Effector CD4-positive, alpha-beta T cell (primary cell): ENCODE measurements around the gene DHRS2. TPM values are rescaled to one million over a fixed set of nuclear protein-coding genes. Genes with fewer than 3 reads are reported as not detected.
"Not testable (repeated sequence)": the region's sequence is repeated elsewhere in the genome, so short reads cannot be mapped to it uniquely, and the experiment has no call there.

Source experiments
- DNase-seq: peaks from one replicate; pipeline ENCODE4 v3.0.0-alpha.2; 2020
- total RNA-seq: gene quantifications from one replicate; lab custom pipeline; 2026; lab: John Stamatoyannopoulos, UW

Gene DHRS2, protein sequence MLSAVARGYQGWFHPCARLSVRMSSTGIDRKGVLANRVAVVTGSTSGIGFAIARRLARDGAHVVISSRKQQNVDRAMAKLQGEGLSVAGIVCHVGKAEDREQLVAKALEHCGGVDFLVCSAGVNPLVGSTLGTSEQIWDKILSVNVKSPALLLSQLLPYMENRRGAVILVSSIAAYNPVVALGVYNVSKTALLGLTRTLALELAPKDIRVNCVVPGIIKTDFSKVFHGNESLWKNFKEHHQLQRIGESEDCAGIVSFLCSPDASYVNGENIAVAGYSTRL
- not detected for total RNA-seq

DNA sequence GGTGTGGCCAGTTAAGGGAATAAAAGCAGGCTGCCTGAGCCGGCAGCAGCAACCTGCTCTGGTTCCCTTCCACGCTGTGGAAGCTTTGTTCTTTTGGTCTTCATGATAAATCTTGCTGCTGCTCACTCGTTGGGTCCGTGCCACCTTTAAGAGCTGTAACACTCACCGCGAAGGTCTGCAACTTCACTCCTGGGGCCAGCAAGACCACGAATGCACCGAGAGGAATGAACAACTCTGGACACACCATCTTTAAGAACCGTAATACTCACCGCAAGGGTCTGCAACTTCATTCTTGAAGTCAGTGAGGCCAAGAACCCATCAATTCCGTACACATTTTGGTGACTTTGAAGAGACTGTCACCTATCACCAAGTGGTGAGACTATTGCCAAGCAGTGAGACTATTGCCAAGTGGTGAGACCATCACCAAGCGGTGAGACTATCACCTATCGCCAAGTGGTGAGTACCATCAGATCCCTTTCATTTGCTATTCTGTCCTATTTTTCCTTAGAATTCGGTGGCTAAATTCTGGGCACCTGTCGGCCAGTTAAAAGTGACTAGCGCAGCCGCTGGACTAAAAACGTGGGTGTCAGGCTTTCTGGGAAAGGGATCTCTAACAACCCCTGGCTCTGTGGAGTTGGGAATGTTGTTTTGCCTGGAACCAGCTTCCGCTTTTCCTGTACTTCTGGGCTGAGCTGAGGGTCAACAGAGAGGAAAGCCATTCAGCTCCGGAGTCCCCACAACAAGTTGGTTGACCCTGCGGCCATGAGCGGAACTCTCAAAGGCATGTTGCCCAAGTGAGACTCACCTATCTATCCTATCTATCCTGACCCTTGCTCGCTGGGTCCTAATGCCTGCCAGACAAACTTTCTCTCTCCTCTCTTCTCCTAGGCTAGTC, at the start of gene DHRS2:
DHRS2 (plus strand) TSS at position 48 of the 895 bp plus-strand sequence. CDS start 2,501 bp downstream, outside the sequence.
- DNase-seq: no peak

DNA sequence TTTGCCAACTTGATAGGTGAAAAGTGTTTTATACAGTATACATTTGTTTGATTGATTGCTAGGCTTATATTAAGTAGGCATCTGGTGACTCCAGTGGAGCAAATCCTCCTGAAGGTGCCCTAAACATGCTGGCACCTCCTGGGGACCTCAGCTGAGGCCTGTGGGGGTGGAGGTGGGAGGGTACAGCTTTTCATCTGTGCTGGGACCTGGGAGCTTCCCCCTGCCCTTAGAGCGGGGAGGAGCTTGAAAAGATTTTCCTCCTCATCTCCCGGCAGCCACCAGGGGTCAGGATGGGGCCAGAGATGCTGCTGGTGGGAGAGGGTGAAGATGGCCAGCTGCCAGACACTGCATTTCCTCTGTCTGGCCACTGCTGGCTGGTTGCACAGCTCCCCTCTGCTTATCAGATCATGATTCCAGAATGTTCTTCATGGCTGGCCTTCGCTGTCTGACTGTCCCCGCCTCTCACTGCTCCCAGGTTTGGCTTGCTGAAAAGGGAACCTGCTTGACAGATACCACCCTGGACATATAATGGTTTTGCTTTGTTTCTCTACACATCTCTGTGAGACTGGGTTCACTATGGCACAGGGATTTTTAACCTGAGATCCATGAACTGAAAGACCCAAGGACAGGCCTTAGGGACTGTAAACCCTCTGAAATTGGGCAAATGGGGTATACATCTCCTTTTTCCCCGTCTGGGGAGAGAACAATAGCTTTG, 47.1 kb upstream of the DHRS2 start:
- peak; percentile 72 for DNase-seq

DNA sequence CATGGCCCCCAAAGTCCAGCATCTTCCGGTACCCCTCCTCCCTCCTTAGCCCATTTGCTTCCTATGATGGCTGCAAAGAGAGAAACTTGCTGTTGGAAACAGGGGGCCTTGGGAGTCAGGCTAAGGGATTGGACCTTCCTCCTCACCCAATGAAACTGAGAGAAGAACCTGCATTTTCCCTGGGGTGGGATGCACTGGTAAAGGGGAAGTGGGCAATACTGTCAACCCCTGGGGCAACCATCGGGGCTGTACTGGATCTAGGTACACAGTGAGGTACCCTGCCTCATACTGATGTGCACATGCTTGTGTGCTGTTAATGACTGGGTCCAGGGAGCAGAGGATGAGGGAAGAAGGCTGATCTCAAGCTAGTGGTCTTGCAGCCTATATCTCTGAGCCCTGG, 46.6 kb upstream of the DHRS2 start:
- DNase-seq: no peak

DNA sequence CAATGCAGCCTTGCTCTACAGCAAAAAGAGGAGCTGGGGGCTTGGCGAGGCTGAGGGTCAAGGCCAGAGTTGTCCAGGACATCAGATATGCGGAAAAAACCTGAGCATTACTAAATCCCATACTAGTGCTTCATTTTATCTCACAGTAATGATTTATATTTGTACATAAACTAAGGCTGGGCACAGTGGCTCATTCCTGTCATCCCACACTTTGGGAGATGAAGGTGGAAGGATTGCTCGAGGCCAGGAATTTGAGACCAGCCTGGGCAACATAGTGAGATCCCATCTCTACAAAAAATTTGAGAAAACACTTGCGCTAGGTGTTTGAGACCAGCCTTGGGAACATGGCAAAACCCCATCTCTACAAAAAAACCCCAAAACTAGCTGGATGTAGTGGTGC, 46.0 kb upstream of the DHRS2 start:
- no peak for DNase-seq

DNA sequence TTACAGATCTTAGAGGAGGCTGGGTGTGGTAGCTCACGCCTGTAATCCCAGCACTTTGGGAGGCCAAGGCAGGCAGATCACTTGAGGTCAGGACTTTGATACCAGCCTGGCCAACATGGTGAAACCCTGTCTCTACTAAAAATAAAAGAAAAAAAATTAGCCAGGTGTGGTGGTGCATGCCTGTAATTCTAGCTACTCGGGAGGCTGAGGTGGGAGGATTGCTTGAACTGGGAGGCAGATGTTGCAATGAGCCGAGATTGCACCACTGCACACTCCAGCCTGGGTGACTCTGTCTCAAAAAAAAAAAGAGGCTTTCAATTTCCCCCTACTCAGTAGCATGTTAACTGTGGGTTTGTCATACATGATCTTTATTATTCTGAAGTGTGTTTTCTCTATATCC, 42.0 kb upstream of the DHRS2 start:
- not testable (repeated sequence) for DNase-seq

DNA sequence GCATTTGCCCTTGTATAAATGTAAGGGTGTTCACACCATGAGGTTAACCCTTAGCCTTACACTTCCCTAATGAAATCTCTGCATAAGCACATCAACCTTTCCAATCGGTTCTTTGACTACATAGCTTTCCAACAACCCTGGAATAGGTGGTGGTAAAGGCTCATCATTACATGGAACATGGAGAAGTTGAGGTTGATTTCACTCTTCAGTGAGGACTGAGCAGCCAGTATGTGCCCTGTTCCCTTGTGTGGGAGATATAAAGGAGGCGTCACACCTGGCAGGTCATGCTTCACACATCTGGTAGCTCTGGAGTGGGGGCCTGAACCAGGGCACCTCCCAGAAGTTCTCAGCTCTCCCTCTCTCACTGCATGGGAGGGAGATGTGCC, 35.8 kb upstream of the DHRS2 start:
- no peak for DNase-seq

DNA sequence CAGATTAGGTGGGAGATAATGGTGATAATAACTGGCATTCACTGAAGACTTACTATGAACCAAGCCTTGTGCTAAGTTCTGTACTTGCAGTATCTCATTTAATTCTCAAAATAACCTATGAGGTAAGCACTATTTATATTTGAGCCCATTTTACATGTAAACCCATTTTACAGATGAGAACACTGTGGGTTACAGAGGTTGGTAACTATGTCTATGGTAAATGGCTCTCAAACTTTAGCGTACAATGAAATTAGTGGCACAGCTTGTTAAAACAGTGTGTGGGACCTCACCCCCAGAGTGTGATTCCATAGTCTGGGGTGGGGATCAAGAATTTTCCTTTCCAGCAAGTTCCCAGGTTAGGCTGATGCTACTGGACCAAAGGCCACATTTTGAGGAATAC, 35.4 kb upstream of the DHRS2 start:
- no peak for DNase-seq

DNA sequence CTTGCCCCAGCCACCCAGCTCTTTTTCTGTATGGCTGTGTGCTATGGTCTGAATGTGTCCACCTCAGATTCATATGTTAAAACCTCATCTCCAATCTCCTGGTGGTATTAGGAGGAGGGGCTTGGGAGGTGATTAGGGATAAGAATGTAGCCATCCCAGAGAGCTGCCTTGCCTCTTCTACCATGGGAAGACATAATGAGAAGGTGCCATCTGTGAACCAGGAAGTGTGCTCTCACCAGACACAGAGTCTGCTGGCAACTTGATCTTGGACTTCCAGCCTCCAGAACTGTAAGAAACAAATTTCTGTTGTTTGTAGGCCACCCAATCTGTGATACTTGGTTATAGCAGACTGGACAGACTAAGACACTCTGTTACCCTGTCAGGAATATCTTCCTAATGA, 34.7 kb upstream of the DHRS2 start:
- no peak for DNase-seq

DNA sequence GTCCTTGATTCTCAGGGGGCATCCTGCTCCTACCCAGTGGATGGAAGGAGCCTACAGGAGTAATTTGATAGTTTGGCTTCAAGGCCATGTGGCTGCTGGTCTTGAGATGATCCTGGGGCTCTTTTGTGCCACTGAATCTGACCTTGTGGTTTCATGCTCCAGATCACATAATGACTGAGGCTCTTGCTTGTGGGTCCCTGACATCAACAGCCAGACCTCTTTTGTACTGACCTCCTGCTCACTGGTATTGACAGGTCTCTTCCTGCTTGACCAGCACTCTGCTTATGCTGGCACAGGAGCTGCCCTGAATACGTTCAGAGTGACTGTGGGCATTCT, 34.4 kb upstream of the DHRS2 start:
- DNase-seq: no peak

DNA sequence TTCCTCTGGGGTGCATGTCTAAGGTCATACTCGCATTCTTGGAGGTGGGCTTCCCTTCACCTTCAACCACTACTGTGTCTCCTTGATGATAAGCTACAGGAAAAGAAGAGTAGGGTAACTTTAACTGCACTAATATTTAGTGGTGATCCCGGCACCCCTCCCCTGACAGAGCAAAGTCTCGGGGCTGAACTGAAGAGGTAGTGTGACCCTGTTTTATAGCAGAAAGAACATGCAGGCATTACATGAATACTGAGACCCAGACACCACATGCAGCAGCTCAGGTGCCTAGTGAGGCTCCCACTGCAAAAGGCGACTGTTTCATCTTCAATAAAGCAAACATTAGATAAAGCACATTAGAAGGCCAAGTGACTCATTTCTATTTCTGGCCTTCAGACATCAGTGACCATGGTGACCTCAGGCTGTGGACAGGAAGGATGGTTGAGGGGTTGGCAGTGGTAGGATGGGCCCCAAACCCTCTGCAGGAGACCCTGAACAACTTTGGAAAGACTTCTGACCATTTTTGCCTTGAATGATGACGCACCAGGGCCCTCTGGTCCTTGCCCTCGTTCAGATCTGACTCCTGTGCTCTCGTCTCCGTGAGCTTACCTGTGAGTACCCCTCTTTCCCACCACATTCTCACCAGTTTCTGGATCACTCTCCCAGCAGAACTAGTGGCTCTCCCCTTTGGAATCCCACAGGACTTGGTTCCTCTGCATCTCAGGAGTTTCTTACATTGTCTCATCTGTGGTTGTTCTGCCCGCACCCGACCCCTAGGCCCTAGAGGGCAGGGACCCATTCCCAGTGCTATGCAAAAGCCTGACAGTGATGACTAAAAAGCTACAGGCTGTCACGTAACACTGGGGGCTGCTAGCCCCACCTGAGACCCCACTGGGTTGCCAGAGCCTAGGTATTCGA, 33.7 kb upstream of the DHRS2 start:
- no peak for DNase-seq

DNA sequence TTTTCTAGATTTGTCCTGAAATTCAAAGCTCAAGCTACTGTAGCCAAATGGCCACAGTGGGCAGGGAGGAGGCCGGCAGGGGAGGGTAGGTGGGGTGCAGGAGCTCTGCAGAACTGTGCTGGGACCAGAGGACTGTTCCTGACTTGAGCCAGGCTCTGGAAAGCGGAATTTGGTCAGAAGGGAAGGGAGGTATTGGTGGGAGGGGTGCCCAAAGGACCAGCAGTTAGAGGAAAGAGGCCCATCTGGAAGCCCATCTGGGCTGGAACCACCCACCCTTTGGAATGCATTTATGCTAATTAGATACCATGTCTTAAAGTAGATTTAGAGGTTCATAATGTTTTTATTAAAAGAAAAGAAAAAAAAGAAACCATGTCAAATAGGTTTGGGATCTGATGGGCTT, 33.1 kb upstream of the DHRS2 start:
- no peak for DNase-seq

DNA sequence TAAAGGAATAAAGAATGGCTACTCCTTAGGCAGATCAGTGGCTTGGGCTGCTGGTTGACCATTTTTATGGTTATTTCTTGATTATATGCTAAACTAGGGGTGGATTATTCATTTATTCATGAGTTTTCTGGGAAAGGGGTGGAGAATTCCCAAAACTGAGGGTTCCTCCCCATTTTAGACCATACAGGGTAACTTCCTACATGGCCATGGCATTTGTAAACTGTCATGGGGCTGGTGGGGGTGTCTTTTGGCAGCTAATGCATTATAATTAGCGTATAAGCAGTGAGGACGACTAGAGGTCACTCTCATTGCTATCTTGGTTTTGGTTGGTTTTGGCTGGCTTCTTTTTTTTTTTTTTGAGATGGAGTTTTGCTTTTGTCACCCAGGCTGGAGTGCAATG, 32.0 kb upstream of the DHRS2 start:
- no peak for DNase-seq

DNA sequence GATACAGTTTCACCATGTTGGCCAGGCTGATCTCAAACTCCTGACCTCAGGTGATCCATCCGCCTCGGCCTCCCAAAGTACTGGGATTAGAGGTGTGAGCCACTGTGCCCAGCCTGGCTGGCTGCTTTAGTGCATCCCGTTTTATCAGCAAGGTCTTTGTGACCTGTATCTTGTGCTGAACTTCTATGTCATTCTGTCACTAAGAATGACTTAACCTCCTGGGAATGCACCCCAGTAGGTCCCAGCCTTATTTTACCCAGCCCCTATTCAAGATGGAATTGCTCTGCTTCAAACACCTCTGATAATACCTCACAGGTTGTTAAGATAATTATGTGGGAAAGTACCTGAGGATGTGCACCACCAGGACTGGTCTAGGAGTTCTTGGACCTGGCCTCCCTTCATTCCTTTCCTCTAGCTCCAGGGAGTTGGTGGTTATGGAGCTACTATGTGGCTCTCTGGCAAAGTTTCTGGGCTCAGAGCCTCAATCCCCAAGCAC, 31.4 kb upstream of the DHRS2 start:
- no peak for DNase-seq

DNA sequence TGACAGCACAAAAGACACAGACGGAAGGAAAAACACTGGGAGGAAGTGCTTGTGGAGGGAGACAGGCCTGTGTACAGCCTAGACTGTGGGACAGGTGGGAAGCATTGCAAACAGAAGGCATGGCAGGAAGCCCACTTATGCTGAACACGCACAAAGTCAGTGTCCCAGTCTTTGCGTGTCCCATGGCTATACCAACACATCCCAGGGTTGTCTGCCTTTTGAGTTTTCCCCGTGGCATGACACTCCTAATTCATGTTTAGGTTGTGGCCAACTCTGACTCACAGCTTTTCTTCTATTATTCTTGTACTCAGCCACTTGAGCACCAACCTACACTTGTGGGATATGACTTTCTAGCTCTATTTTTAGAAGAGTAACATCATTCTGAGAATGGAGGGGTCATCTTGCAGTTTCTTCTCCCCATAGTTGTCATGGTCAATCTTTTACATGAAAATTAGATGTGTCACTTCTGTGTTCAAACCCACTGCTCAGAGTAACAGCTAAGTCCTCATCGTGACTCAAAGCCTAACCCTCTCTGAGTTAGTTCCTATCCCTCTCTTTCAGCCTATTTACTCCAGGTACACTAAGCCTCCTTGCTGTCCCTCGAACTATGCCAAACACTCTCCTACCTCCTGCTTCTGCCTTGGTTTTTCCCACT, 30.1 kb upstream of the DHRS2 start:
- DNase-seq: no peak

DNA sequence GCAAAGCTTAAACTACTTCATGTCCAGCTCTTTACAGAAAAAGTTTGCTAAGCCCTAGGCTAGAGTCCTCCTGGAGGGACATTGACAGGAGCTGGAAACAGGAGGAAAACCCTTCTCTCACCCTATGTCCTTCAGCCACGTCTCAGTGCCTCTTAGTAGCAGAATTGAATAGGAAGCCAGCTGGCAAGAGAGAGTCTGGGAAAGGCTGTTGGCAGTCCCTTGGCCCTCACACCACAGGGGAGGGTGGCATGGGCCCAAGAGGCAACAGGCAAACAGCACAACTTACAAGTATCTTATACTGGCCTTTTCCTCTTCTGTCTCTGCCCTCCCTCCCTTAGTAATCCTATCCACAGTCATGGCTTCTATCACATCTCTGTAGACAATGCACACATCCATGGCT, 27.7 kb upstream of the DHRS2 start:
- no peak for DNase-seq

DNA sequence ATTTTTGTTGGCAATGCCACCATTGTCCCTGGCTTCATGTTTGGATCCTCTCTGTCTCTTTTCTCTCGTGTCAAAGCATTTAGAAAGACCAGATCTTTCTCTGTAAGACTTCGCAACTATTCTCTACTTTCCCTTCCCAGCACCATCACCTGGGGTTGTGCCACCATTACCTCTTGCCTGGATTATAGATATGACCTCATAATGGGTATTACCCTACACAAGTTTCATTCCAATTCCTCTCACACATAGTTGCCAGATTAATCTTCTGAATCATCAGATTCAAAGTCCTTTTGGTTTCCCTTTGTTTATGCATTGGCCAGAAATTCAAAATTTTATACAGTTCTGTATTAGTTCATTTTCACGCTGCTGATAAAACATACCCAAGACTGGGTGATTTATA, 27.2 kb upstream of the DHRS2 start:
- no peak for DNase-seq

DNA sequence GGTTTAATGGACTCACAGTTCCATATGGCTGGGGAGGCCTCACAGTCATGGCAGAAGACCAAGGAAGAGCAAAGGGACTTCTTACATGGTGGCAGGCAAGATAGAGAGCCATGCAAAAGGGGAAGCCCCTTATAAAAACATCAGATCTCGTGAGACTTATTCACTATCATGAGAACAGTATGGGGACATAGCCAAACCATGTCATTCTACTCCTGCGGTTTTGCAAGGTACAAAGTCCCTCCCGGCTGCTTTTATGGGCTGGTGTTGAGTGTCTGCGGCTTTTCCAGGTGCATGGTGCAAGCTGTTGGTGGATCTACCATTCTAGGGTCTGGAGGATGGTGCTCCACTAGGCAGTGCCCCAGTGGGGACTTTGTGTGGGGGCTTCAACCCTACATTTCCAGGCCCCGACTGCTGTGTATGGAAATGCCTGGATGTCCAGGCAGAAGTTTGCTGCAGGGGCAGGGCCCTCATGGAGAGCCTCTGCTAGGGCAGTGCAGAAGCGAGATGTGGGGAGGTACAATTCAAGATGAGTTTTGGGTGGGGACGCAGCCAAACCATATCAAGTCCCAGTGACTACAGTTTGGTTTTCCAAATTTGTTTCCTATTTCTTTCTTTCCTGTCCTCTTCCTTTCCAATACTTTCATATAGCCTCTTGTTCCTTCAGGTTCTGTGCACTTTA, 26.6 kb upstream of the DHRS2 start:
- DNase-seq: not testable (repeated sequence)

DNA sequence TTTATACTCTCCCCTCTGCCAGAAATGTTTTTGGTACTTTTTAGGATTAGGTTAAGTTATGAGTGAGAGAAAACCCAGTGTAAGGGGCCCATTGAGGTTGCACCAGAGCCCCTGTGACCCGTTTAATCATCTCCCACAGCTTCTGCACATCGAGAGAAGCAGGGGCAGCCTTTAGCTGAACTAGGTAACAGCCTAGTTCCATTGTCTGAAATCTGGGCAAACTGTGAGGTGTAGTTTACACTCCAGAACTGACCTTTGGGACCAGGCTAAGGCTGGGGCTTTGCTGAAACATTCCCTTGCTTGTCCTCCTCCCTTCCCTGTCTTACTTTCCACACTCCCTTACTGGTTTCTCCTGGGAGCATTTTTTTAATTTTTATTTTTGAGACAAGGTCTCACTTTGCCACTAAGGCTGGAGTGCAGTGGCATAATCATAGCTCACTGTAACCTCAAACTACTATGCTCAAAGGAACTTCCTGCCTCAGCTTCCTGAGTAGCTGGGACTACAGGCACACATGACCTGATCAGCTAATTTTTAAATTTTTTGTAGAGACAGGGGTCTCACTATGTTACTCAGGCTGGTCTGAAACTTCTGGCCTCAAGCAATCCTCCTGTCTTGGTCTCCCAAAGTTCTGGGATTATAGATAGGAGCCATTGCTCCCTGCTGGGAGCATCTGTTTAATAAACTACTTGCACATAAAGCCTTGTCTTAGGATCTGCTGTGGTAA, 25.9 kb upstream of the DHRS2 start:
- no peak for DNase-seq

DNA sequence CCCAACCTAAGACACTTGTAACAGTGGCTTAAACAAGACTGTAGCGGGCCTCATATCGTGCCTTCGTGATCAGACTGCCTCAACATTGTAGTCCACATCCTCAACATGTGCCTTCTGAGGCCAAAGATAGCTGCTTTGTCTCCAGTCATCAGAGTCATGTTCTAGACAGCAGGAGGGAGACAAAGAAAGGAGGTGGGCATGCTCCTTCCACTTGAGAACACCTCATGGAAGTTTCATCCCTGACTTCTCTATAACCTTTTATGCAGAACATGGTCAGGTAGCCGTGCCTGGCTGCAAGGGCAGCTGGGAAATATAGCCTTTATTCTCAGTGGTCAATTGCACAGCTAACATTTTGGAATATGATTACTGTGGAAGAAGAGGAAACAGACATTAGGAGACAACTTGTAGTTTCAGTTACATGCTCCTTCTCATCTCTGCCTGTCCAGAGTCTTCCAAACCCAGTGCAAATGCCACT, 25.3 kb upstream of the DHRS2 start:
- DNase-seq: no peak

DNA sequence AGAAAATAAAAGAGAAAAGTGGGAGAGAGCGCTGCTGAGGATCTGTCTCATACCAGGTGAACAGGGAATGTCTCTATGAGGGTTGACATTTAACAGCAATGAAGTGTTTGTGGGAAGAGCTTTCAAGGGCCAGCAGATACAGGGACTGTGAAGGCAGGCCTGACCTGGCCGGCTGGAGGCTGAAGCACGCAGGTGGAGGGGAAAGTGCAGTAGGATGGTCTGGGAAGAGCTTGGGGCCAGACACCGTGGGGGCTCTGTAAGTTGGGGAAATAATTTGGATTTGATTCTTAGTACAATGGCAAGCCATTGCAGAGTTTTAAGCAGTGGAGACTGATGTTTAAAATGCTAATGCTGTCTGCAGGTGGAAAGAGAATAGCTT, 23.8 kb upstream of the DHRS2 start:
- DNase-seq: no peak
